Stomach (tissue), 9 donors: Measurements from ENCODE around the gene COL4A2. TPM values are rescaled to one million over a fixed set of nuclear protein-coding genes. Genes with fewer than 3 reads are reported as not detected.

Experiments
- DNase-seq, 2 donors: peaks; one replicate each; pipeline versions ENCODE4 v3.0.0 to v3.0.0-alpha.2; 2013 to 2019
- H3K27ac ChIP-seq, 5 donors: fragments of 200-600 bp in 4 of 5; sonication (generic) in 4 of 5; one replicate each; pipeline ENCODE4 v1.5.1; 2013 to 2019; ENCODE audit warnings: mild to moderate bottlenecking in 1 of 5, moderate library complexity in 1 of 5
- H3K27me3 ChIP-seq, 3 donors: fragments of 200-600 bp; sonication (generic); one replicate each; pipeline ENCODE4 v1.5.1; 2017 to 2019; ENCODE audit warnings: mixed run types in 1 of 3
- H3K36me3 ChIP-seq, 4 donors: fragments of 200-600 bp; sonication (generic); 1 replicate in 3 of 4; 2 replicates in 1 of 4; pipeline ENCODE4 v1.5.1; 2016 to 2019
- H3K4me1 ChIP-seq, 4 donors: fragments of 200-600 bp; sonication (generic); one replicate each; pipeline ENCODE4 v1.5.1; 2016 to 2019
- H3K4me3 ChIP-seq, 4 donors: fragments of 200-600 bp; sonication (generic) in 3 of 4; one replicate each; pipeline ENCODE4 v1.5.1; 2016 to 2019; ENCODE audit warnings: mild to moderate bottlenecking in 1 of 4
- H3K9me3 ChIP-seq, 4 donors: fragments of 200-600 bp; sonication (generic); one replicate each; pipeline ENCODE4 v1.5.1; 2016 to 2019
- EP300 ChIP-seq: sonication (generic); formaldehyde crosslinking; IDR thresholded peaks from one replicate; pipeline ENCODE4 v1.6.1; 2017; ENCODE audit warnings: antibody characterized with exemption
- POLR2A ChIP-seq, 4 donors: fragments of 450-650 bp; IDR thresholded peaks; one replicate each; pipeline ENCODE4 v1.6.1; 2016; ENCODE audit warnings: antibody characterized with exemption in 4 of 4, control low read depth in 2 of 4, mild to moderate bottlenecking in 1 of 4, moderate library complexity in 1 of 4
- POLR2AphosphoS5 ChIP-seq, 3 donors: sonication (generic); formaldehyde crosslinking; IDR thresholded peaks; one replicate each; pipeline ENCODE4 v1.6.1; 2016; ENCODE audit warnings: antibody characterized with exemption in 3 of 3
- WGBS, 5 donors: extraction: QIAGEN DNeasy Blood & Tissue Kit in 3 of 5; methylation state at CpG; one replicate each; pipeline versions ENCODE4 v1.1.5 to v1.1.7; 2013 to 2018; 5-methylcytosine and 5-hydroxymethylcytosine counted together
- intact Hi-C: fragments of 100-400 bp; cut with DNase I; formaldehyde crosslinking; loops from one replicate; pipeline ENCODE4 v1.15.1; 2023; ENCODE audit warnings: low total_unique reads
- polyA plus RNA-seq, 3 donors: library from polyadenylated mRNA; stranded (reverse); fragments of 200-250 nt; gene quantifications; one replicate each; pipeline ENCODE4 v1.2.3, GENCODE V29; 2013
- total RNA-seq, 5 donors: library from RNA; depleted of rRNA; stranded (reverse); fragments of >200 nt; gene quantifications; one replicate each; pipeline versions ENCODE4 v1.1.0 to v1.2.3, GENCODE V29; 2014 to 2016
- TF ChIP-seq, protein P1 (sequence below), 7 experiments: fragments of 450-650 bp in 4 of 7; fragments of 200-600 bp in 3 of 7; sonication (generic) in 3 of 7; IDR thresholded peaks; one replicate each; pipeline ENCODE4 v1.5.1; 2016 to 2019; ENCODE audit warnings: antibody characterized with exemption in 7 of 7, control low read depth in 2 of 7, mild to moderate bottlenecking in 1 of 7
- donor health status: healthy with polysubstance abuse.
- donor health status: Bipolar disorder and iron deficiency.
- donor health status: healthy.

The COL4A2 gene
- total and polyA plus RNA-seq, 8 donors, result 24.0 to 531 (median 214) TPM

DNA sequence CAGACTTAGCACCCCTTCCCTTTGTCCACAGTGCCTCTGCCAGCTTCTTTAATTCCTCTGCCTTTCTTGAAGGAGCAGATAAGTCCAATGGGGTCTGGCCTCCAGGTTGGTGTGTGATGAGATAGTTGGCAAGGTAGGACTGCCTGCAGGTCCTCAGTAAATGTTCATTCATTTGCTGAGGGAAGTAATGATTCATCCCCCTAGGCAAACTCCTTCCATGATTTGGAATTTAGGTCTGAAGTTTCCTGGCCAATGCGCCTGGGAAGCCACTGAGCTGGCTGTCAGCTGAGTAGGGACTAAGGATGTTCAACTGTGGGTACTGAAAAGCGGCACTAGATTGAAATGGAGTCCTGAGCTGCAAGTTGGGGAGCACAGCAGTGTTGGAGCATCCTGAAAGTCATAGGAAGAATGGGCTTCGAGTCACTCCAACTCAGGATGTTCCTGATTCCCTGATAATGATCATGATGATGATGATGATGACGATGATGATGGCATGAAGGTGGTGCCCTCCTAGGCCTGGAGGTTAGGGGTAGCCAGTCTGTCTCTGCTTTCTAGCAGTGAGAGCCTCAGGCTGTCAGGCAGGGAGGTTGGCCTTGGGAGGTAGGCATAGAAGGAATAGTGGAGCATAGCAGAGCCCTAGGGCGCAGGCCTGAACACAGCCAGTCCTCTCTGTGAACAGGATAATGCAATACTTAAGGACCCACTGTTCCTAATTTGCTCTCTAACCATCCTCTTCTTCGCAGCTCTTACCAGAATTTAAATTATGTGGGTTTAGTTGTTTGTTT lies 44.7 kb downstream of the COL4A2 start:
- Histone ChIP-seq H3K36me3 (no peaks in the 10 kb centered on the region), H3K27me3 (no peaks in the 10 kb centered on the region), H3K9me3 (no peaks in the 10 kb centered on the region), H3K4me1 (peaks cover 0 to 45% (median 23%) of the 10 kb centered on the region in 4 donors), H3K4me3 (no peak overlapping the region), H3K27ac (peak overlapping the region in 3 of 5 donors; percentile 50 to 92 (median 54))
- no peak for TF ChIP-seq EP300
- TF ChIP-seq POLR2A (IDR thresholded peaks at IDR 0.05), result no peak
- TF ChIP-seq, protein P1, sequence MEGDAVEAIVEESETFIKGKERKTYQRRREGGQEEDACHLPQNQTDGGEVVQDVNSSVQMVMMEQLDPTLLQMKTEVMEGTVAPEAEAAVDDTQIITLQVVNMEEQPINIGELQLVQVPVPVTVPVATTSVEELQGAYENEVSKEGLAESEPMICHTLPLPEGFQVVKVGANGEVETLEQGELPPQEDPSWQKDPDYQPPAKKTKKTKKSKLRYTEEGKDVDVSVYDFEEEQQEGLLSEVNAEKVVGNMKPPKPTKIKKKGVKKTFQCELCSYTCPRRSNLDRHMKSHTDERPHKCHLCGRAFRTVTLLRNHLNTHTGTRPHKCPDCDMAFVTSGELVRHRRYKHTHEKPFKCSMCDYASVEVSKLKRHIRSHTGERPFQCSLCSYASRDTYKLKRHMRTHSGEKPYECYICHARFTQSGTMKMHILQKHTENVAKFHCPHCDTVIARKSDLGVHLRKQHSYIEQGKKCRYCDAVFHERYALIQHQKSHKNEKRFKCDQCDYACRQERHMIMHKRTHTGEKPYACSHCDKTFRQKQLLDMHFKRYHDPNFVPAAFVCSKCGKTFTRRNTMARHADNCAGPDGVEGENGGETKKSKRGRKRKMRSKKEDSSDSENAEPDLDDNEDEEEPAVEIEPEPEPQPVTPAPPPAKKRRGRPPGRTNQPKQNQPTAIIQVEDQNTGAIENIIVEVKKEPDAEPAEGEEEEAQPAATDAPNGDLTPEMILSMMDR (IDR thresholded peaks at IDR 0.05), result no peak
- no peak for TF ChIP-seq POLR2AphosphoS5 (IDR thresholded peaks at IDR 0.05)
- 82 to 92% (median 90%) methylated on average over 6 of the region's 6 CpGs for WGBS, 5 donors
- intact Hi-C loops, result no loop called here
- DNase-seq, result no peak

DNA sequence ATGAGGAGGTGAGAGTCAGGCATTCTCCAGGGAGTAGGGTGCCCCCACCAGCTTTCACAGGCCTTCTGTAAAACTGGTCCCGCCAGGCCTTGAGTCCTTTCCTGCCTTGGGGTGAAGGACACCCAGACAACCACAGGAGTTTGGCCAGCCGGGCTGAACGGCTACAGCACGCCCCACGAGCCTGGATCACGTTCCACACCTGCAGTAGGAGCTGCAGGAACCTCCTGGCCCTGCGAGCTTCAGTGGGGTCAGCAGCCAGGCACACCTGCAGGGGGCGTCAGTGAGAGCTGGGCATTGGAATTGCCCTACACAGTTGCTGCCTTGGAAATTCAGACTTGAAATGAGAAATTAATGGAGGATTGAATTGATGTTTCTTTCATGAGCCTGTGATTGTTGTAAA lies 45.7 kb downstream of the COL4A2 start:
- Histone ChIP-seq H3K27me3 (no peaks in the 10 kb centered on the region), H3K36me3 (peaks cover 0 to 4% (median 0%) of the 10 kb centered on the region in 4 donors), H3K4me3 (no peak overlapping the region), H3K27ac (peak overlapping the region in 3 of 5 donors; percentile 50 to 92 (median 54)), H3K9me3 (no peaks in the 10 kb centered on the region), H3K4me1 (peaks cover 0 to 36% (median 18%) of the 10 kb centered on the region in 4 donors)
- TF ChIP-seq EP300, result no peak
- no peak for TF ChIP-seq POLR2A (IDR thresholded peaks at IDR 0.05)
- TF ChIP-seq, protein P1 (IDR thresholded peaks at IDR 0.05), result no peak
- no peak for TF ChIP-seq POLR2AphosphoS5 (IDR thresholded peaks at IDR 0.05)
- intact Hi-C loops, result no loop called here
- WGBS, 5 donors, result 80 to 83% (median 81%) methylated on average over 5 to 8 of the region's 8 CpGs
- no peak for DNase-seq

DNA sequence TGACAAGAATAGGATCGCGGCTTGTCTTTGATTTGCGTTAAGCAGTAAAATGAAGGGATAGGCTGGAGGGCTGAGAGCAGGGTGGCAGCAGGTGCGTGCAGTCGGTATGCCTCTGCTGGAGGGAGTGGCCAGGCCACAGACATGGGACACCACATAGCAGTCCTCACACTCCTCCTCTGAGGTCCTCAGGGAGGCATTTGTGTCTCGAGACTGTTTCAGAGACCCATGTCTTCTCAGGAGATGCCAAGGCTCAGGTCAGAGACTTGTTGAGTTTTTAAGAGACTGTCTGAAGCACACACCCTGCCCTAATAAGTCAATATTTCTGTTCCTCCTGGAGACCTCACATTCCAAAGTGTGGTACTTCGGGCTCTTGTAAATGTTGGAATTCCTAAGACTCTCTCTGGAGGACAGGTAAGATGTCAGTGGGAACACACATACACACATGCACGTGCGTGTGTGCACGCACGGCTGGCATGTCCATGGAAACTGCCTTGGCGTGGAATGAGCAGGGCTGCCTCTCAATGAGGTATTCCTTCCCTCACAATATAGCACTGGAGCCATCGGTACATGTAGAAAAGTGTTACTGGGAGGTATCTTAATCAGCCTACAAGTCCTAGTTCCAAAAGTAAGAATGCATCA lies 46.4 kb downstream of the COL4A2 start:
- Histone ChIP-seq H3K4me3 (no peak overlapping the region), H3K9me3 (no peaks in the 10 kb centered on the region), H3K27me3 (no peaks in the 10 kb centered on the region), H3K36me3 (peaks cover 0 to 12% (median 2%) of the 10 kb centered on the region in 4 donors), H3K27ac (peak overlapping the region in 4 of 5 donors; percentile 27 to 92 (median 52)), H3K4me1 (peaks cover 0 to 35% (median 14%) of the 10 kb centered on the region in 4 donors)
- TF ChIP-seq, protein P1 (IDR thresholded peaks at IDR 0.05), result no peak
- no peak for TF ChIP-seq EP300
- no peak for TF ChIP-seq POLR2AphosphoS5 (IDR thresholded peaks at IDR 0.05)
- 80 to 94% (median 90%) methylated on average over 13 of the region's 13 CpGs for WGBS, 5 donors
- intact Hi-C loops, result no loop called here
- DNase-seq, result no peak

DNA sequence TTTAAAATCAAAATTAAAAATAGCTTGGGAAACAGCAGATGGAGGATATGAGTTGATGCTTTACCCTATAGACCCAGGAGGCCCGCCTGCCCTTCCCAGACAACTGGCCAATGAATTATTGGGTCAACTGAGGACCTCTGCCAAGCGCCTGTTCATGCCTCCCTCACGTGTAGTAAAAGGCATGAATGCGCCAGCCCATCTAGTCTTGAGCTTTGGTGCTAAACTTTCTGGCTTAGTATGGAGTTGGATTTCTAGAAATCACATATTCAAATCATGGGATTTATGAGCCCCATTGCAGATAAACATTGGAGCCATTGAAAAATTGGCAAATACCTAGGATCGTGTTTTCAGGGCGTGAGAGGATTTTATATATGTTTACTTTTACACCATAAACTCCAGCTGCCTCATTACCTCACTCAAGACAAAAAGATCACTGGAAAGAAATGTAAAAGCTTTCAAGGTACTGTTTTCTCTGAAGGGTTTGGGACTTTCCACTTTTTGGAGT lies 47.1 kb downstream of the COL4A2 start:
- WGBS, 5 donors, result 57 to 72% (median 66%) methylated on average over 6 of the region's 6 CpGs
- TF ChIP-seq POLR2AphosphoS5 (IDR thresholded peaks at IDR 0.05), result no peak
- no peak for TF ChIP-seq EP300
- TF ChIP-seq, protein P1 (IDR thresholded peaks at IDR 0.05), result no peak
- no peak for TF ChIP-seq POLR2A (IDR thresholded peaks at IDR 0.05)
- no peak for DNase-seq
- Histone ChIP-seq H3K4me3 (no peak overlapping the region), H3K27ac (peak overlapping the region in 4 of 5 donors; percentile 27 to 92 (median 52)), H3K9me3 (no peaks in the 10 kb centered on the region), H3K4me1 (peaks cover 0 to 37% (median 14%) of the 10 kb centered on the region in 4 donors), H3K27me3 (no peaks in the 10 kb centered on the region), H3K36me3 (peaks cover 0 to 17% (median 3%) of the 10 kb centered on the region in 4 donors)
- intact Hi-C loops, result no loop called here
